Mammary epithelial cell (primary cell): ENCODE measurements around the gene GLP2R.

Experiments
- CTCF ChIP-seq, 2 donors: IDR thresholded peaks in 1 of 2; conservative IDR thresholded peaks in 1 of 2; 2 replicates each; pipeline ENCODE4 v1.5.1; 2011 to 2012; ENCODE audit warnings: inconsistent platforms in 2 of 2, low read length in 2 of 2, mild to moderate bottlenecking in 2 of 2, control low read depth in 1 of 2, low read depth in 1 of 2; ENCODE audit not compliant: insufficient read depth in 1 of 2; ENCODE audit errors: extremely low read depth in 1 of 2
- EZH2 ChIP-seq: IDR thresholded peaks from 2 replicates; pipeline ENCODE4 v1.6.1; 2012; ENCODE audit warnings: low read length, inconsistent platforms, borderline replicate concordance

GRCh38 chr17:9872852-9873251 is 47.1 kb downstream of the GLP2R start:
- TF ChIP-seq EZH2 (no peak), CTCF (conservative IDR thresholded peaks at IDR 0.05 in 1 of 2, IDR thresholded peaks at IDR 0.05 in 1 of 2; ENCODE audit: extremely low read depth in 1 of 2, insufficient read depth in 1 of 2, low read depth in 1 of 2, low read length in 2 of 2) (no peak)
